Nephron (organoid): ENCODE data around the gene SLC10A2.

Experiments
- H3K27ac Mint-ChIP-seq, 3 experiments: 2 replicates each; pipeline ENCODE4 v1.8.0; 2020; ENCODE audit warnings: mixed read lengths in 3 of 3, mild to moderate bottlenecking in 2 of 3, moderate library complexity in 1 of 3
- H3K27me3 Mint-ChIP-seq: 2 replicates; pipeline ENCODE4 v1.8.0; 2021; ENCODE audit warnings: low read depth, mild to moderate bottlenecking, moderate library complexity, mixed read lengths
- H3K36me3 Mint-ChIP-seq: 2 replicates; pipeline ENCODE4 v1.8.0; 2020; ENCODE audit warnings: low read depth, mixed read lengths
- H3K4me1 Mint-ChIP-seq: 2 replicates; pipeline ENCODE4 v1.8.0; 2020; ENCODE audit warnings: mixed read lengths
- H3K4me3 Mint-ChIP-seq, 3 experiments: 2 replicates each; pipeline ENCODE4 v1.8.0; 2020; ENCODE audit warnings: mild to moderate bottlenecking in 3 of 3, mixed read lengths in 3 of 3, moderate library complexity in 2 of 3
- H3K9me3 Mint-ChIP-seq: 2 replicates; pipeline ENCODE4 v1.8.0; 2020; ENCODE audit warnings: mixed read lengths
- TF ChIP-seq, protein P1 (sequence below), 3 experiments: fragments of 200-600 bp; sonication (generic); IDR thresholded peaks; one replicate each; pipeline ENCODE4 v1.5.0; 2021; ENCODE audit warnings: antibody characterized with exemption in 3 of 3; ENCODE audit not compliant: unreplicated experiment in 3 of 3

Gene SLC10A2

DNA sequence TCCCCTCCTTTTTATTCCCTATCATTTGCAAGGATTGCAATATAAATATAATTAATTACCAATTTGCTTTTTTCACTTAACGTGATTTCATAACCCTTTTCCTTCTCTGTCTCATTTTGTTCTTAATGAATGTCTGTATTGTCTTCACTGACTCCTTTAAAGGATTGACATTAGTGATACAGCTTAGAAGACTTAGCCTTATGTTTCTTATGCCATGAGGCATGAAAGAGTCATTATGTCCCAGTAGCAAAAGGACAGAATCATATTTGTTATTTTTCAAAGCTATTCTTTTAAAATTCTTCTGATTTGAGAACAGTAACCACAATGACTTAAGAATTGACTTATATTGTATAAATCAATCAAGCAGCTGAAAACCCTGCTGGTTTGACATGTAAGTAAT, 26.2 kb downstream of the SLC10A2 start:
- TF ChIP-seq, protein P1, sequence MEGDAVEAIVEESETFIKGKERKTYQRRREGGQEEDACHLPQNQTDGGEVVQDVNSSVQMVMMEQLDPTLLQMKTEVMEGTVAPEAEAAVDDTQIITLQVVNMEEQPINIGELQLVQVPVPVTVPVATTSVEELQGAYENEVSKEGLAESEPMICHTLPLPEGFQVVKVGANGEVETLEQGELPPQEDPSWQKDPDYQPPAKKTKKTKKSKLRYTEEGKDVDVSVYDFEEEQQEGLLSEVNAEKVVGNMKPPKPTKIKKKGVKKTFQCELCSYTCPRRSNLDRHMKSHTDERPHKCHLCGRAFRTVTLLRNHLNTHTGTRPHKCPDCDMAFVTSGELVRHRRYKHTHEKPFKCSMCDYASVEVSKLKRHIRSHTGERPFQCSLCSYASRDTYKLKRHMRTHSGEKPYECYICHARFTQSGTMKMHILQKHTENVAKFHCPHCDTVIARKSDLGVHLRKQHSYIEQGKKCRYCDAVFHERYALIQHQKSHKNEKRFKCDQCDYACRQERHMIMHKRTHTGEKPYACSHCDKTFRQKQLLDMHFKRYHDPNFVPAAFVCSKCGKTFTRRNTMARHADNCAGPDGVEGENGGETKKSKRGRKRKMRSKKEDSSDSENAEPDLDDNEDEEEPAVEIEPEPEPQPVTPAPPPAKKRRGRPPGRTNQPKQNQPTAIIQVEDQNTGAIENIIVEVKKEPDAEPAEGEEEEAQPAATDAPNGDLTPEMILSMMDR (IDR thresholded peaks at IDR 0.05; ENCODE audit: unreplicated experiment in 3 of 3): no peak
- no peak overlapping the region for H3K4me3 Mint-ChIP-seq
- H3K9me3 Mint-ChIP-seq: no peaks in the 10 kb centered on the region
- H3K27me3 Mint-ChIP-seq: no peaks in the 10 kb centered on the region
- H3K36me3 Mint-ChIP-seq: no peaks in the 10 kb centered on the region
- H3K4me1 Mint-ChIP-seq: no peaks in the 10 kb centered on the region
- no peak overlapping the region for H3K27ac Mint-ChIP-seq

DNA sequence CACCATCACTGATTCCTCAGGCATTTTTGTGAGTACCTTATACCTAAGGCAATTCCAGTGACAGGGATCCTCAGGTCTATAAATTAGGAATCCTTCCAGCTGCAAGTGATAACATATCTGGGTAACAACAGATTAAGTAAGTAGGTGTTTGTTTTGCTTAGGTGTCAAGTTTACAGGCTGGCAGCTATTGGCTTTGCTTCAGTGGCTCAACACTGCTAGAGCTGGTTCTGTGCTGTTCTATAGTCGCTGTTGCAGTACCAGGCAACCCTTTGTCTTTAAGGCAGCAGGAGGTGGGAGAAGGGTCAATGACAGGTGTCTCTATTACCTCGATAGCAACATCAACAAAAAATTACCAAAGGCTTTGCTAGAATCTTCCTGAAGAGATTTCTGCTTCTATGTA, 27.0 kb downstream of the SLC10A2 start:
- Mint-ChIP-seq H3K36me3 (no peaks in the 10 kb centered on the region), H3K27ac (no peak overlapping the region), H3K4me3 (no peak overlapping the region), H3K9me3 (no peaks in the 10 kb centered on the region), H3K4me1 (no peaks in the 10 kb centered on the region), H3K27me3 (no peaks in the 10 kb centered on the region)
- TF ChIP-seq, protein P1 (IDR thresholded peaks at IDR 0.05; ENCODE audit: unreplicated experiment in 3 of 3): no peak

DNA sequence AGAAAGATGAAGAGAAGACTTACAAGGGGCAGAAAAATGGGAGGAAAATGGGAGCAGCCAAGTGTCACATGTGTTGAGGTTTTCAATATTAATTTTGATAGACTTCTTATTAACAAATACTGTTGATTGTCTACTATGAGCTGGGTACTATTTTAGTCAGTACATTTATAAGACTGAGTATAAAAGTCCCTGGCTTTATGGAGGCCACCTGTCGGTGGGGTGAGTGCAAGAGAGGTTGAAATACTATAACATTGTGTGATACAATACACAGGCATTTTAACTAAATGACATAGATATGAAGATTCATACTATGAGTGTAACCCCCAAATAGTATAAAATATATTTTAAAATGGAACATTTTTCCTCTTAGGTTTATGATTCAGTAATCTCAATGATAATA, 29.9 kb downstream of the SLC10A2 start:
- Mint-ChIP-seq H3K9me3 (no peaks in the 10 kb centered on the region), H3K4me3 (no peak overlapping the region), H3K27ac (no peak overlapping the region), H3K36me3 (no peaks in the 10 kb centered on the region), H3K27me3 (no peaks in the 10 kb centered on the region), H3K4me1 (no peaks in the 10 kb centered on the region)
- TF ChIP-seq, protein P1 (IDR thresholded peaks at IDR 0.05; ENCODE audit: unreplicated experiment in 3 of 3): no peak

DNA sequence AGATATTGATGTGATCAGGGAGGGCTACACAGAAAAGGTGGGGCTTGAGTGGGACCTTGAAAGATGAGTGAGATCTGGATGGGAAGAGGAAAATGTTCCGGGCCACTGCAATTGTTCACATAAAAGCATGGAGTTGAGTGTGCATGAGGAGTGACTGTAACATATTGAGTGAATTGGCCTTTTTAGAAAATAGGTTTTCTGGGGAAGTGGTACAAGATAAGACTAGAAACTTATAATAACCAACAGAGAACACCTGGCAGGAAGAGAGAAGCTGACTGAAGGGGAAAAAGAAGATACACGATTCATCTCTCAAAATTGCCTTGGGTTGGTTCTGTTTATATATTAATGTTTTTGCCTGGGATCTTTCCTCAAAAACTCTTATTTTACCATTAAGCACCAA, 32.2 kb downstream of the SLC10A2 start:
- Mint-ChIP-seq H3K27ac (no peak overlapping the region), H3K4me1 (no peaks in the 10 kb centered on the region)

DNA sequence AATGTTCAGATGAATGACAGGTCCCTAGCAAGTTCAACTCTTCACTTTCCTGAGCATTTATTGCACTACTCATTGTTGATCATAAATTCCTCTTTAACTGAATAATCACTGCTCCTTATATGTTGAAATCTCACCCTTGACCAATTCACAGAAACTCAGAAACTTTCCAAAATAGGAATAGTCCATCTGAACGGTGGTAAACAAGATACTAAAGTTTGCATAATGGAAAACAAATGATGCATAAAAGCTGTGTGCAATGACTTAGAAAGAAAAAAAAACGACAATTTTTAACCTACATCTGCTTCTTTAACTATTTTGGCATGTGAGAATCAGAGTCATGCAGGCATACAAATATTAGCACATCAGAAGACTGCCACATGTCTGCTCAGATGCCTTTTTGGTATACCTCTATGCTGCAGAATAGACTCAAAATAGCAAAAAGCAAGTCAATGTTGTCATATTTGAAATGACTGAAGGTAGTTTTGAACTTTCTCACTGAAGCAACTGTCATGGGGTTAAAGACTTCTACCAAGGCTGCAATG, 34.8 kb downstream of the SLC10A2 start:
- H3K9me3 Mint-ChIP-seq: peaks cover 12% of the 10 kb centered on the region
- no peak overlapping the region for H3K27ac Mint-ChIP-seq
- TF ChIP-seq, protein P1 (IDR thresholded peaks at IDR 0.05; ENCODE audit: unreplicated experiment in 3 of 3): no peak
- no peaks in the 10 kb centered on the region for H3K36me3 Mint-ChIP-seq
- no peaks in the 10 kb centered on the region for H3K4me1 Mint-ChIP-seq
- no peak overlapping the region for H3K4me3 Mint-ChIP-seq
- H3K27me3 Mint-ChIP-seq: no peaks in the 10 kb centered on the region

More for the DNA sequence above, 32.2 kb downstream of the SLC10A2 start:
- no peak overlapping the region for H3K4me3 Mint-ChIP-seq
- TF ChIP-seq, protein P1 (IDR thresholded peaks at IDR 0.05; ENCODE audit: unreplicated experiment in 3 of 3): no peak
- H3K27me3 Mint-ChIP-seq: no peaks in the 10 kb centered on the region
- H3K9me3 Mint-ChIP-seq: no peaks in the 10 kb centered on the region
- no peaks in the 10 kb centered on the region for H3K36me3 Mint-ChIP-seq

DNA sequence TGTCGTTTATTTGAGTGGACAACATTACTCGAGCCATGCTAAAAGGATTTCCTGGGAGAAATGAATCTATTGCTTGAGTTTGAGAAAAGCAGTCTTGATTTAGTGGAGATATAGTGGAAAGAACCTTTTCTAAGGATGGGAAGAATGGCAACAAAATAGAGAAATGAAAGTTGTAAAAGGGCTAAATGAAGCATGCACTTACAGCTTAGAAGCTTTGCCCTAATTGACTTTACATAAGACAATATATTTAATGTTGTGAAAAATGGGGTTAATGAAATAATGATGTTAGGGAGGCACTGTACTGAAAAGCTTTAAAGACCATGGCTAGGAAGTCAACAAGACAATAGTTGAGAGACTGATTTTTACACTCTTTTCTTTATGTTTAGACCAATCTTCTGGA, 35.4 kb downstream of the SLC10A2 start:
- Mint-ChIP-seq H3K4me1 (no peaks in the 10 kb centered on the region), H3K27me3 (no peaks in the 10 kb centered on the region), H3K36me3 (no peaks in the 10 kb centered on the region), H3K4me3 (no peak overlapping the region), H3K9me3 (peaks cover 16% of the 10 kb centered on the region), H3K27ac (no peak overlapping the region)
- TF ChIP-seq, protein P1 (IDR thresholded peaks at IDR 0.05; ENCODE audit: unreplicated experiment in 3 of 3): no peak
